H1 (cell line): Measurements from ENCODE around the gene DNAJB8. TPM values are rescaled to one million over a fixed set of nuclear protein-coding genes. Genes with fewer than 3 reads are reported as not detected.

Source experiments
- CREB1 ChIP-seq: IDR thresholded peaks from 2 replicates; pipeline ENCODE4 v1.6.1; 2012; ENCODE audit warnings: inconsistent platforms
- SUZ12 ChIP-seq: fragments of 200-600 bp; sonication (generic); IDR thresholded peaks from 2 replicates; pipeline ENCODE4 v1.6.1; 2012; ENCODE audit warnings: mild to moderate bottlenecking, inconsistent platforms, low read length, moderate library complexity, mixed read lengths
- polyA plus RNA-seq, 7 experiments: library from polyadenylated mRNA; depleted of rRNA in 3 of 7; stranded (reverse) in 5 of 7; unstranded in 2 of 7; fragments of >200 nt in 5 of 7; fragments of 200-250 nt in 2 of 7; gene quantifications; 1 replicate in 5 of 7; 2 replicates in 1 of 7; 4 replicates in 1 of 7; pipeline versions ENCODE4 v1.2.1 to v1.2.3, GENCODE V29; 2011 to 2013; ENCODE audit warnings: missing spikeins in 2 of 7, mixed read lengths in 2 of 7
- total RNA-seq: library from RNA; stranded (reverse); fragmentation: NEBNext Ultra II Directional; extraction: Animal tissue kit (Norgen Biotek cat#: 25700); gene quantifications from 2 replicates; pipeline ENCODE4 v1.2.1, GENCODE V29; 2021
- TF ChIP-seq, protein P1 (sequence below): IDR thresholded peaks from 2 replicates; pipeline ENCODE4 v1.6.1; 2012; ENCODE audit warnings: inconsistent platforms
- TF ChIP-seq, protein P2 (sequence below): IDR thresholded peaks from 2 replicates; pipeline ENCODE4 v1.6.1; 2011; ENCODE audit warnings: low read length, improper control_type of control experiment
- TF ChIP-seq, protein P3 (sequence below), 3 experiments: IDR thresholded peaks; 1 replicate in 2 of 3; 2 replicates in 1 of 3; pipeline versions ENCODE4 v1.5.1 to v1.6.1; 2011; ENCODE audit warnings: low read length in 3 of 3, mild to moderate bottlenecking in 3 of 3, inconsistent platforms in 2 of 3, low read depth in 1 of 3, moderate library complexity in 1 of 3; ENCODE audit not compliant: insufficient read depth in 1 of 3; ENCODE audit errors: control extremely low read depth in 1 of 3

Gene DNAJB8
- total and polyA plus RNA-seq, 2 of the 8 experiments (the other 6 are each of a cell fraction or from before 2014, with no cell fraction given) = not detected

DNA sequence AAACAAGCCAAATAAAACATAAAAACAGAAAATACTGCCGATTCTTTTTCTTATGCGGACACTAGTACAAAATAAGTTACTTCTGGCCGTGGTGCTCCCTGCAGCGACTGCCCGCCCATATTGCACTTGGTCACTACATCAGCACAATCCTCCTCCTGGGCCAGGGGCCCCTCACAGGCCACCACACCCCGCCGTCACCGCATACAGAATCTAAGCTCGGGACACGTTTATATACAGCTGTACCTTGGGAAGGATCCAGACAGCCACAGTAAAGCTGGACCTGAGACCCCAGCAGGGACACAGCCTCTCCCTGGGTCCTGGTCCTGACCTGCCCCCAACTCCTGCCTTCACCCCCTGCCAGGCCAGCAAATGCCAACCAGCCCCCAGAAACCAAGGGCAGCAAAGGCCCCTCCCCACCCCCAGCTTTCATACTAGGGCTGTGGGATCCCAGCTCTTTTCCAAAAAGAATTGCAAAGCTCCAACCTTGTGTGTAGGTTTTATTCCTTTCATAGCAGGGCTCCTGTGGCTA lies 12.9 kb upstream of the DNAJB8 start (continued):
- TF ChIP-seq, protein P1, sequence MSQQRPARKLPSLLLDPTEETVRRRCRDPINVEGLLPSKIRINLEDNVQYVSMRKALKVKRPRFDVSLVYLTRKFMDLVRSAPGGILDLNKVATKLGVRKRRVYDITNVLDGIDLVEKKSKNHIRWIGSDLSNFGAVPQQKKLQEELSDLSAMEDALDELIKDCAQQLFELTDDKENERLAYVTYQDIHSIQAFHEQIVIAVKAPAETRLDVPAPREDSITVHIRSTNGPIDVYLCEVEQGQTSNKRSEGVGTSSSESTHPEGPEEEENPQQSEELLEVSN = no peak
- TF ChIP-seq, protein P2, sequence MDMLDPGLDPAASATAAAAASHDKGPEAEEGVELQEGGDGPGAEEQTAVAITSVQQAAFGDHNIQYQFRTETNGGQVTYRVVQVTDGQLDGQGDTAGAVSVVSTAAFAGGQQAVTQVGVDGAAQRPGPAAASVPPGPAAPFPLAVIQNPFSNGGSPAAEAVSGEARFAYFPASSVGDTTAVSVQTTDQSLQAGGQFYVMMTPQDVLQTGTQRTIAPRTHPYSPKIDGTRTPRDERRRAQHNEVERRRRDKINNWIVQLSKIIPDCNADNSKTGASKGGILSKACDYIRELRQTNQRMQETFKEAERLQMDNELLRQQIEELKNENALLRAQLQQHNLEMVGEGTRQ = no peak
- TF ChIP-seq, protein P3, sequence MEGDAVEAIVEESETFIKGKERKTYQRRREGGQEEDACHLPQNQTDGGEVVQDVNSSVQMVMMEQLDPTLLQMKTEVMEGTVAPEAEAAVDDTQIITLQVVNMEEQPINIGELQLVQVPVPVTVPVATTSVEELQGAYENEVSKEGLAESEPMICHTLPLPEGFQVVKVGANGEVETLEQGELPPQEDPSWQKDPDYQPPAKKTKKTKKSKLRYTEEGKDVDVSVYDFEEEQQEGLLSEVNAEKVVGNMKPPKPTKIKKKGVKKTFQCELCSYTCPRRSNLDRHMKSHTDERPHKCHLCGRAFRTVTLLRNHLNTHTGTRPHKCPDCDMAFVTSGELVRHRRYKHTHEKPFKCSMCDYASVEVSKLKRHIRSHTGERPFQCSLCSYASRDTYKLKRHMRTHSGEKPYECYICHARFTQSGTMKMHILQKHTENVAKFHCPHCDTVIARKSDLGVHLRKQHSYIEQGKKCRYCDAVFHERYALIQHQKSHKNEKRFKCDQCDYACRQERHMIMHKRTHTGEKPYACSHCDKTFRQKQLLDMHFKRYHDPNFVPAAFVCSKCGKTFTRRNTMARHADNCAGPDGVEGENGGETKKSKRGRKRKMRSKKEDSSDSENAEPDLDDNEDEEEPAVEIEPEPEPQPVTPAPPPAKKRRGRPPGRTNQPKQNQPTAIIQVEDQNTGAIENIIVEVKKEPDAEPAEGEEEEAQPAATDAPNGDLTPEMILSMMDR (IDR thresholded peaks at IDR 0.05; ENCODE audit: control extremely low read depth in 1 of 3, insufficient read depth in 1 of 3, low read depth in 1 of 3, low read length in 3 of 3) = no peak
- no peak for TF ChIP-seq CREB1
- TF ChIP-seq SUZ12 = no peak
